B cell (primary cell): ENCODE measurements around the gene OAT. TPM values are rescaled to one million over a fixed set of nuclear protein-coding genes. Genes with fewer than 3 reads are reported as not detected.

Source experiments
- ATAC-seq: fragments of 200-7000 bp; cut with Tn5 transposase; one replicate; pipeline ENCODE4 v1.10.0; 2021; ENCODE audit warnings: low read depth, mild to moderate bottlenecking, moderate number of reproducible peaks, moderate library complexity
- CTCF ChIA-PET: fragments of 350-600 bp; sonication (Branson Sonifier 250); formaldehyde crosslinking; loops from one replicate; lab custom pipeline; 2021; ENCODE audit warnings: antibody characterized with exemption, inconsistent platforms; lab: Charles Lee
- POLR2A ChIA-PET: fragments of 350-600 bp; sonication (Branson Sonifier 250); formaldehyde crosslinking; loops from one replicate; lab custom pipeline; 2021; ENCODE audit warnings: antibody characterized with exemption; lab: Charles Lee
- DNase-seq: peaks from one replicate; pipeline ENCODE4 v3.0.0; 2013
- H2AFZ ChIP-seq: 2 replicates; pipeline ENCODE4 v1.6.1; 2012; ENCODE audit warnings: mild to moderate bottlenecking, low read depth, low read length; ENCODE audit not compliant: insufficient read depth, poor library complexity, severe bottlenecking
- H3K27ac ChIP-seq, 2 donors: 1 replicate in 1 of 2; 2 replicates in 1 of 2; pipeline ENCODE4 v1.5.1; 2012 to 2013; ENCODE audit warnings: low read length in 2 of 2, mild to moderate bottlenecking in 2 of 2, moderate library complexity in 1 of 2
- H3K27me3 ChIP-seq, 4 experiments: fragments of 200-600 bp in 1 of 4; sonication (generic) in 1 of 4; replicated peaks in 1 of 4; 1 replicate in 2 of 4; 2 replicates in 2 of 4; pipeline versions ENCODE4 v1.6.1 to v1.7.0; 2013 to 2016; ENCODE audit warnings: low read length in 3 of 4, mild to moderate bottlenecking in 2 of 4, mixed read lengths in 1 of 4, moderate library complexity in 1 of 4; ENCODE audit not compliant: insufficient read depth in 4 of 4, control insufficient read depth in 3 of 4; ENCODE audit errors: control extremely low read depth in 1 of 4
- H3K36me3 ChIP-seq, 2 experiments: replicated peaks in 1 of 2; 1 replicate in 1 of 2; 2 replicates in 1 of 2; pipeline versions ENCODE4 v1.6.1 to v1.7.1; 2013; ENCODE audit warnings: low read length in 1 of 2; ENCODE audit not compliant: insufficient read depth in 2 of 2, control insufficient read depth in 1 of 2; ENCODE audit errors: control extremely low read depth in 1 of 2, extremely low read depth in 1 of 2
- H3K4me1 ChIP-seq, 2 donors: fragments of 200-600 bp in 1 of 2; sonication (generic) in 1 of 2; 1 replicate in 1 of 2; 2 replicates in 1 of 2; pipeline versions ENCODE4 v1.5.1 to v1.6.1; 2013 to 2017; ENCODE audit warnings: low read length in 2 of 2; ENCODE audit not compliant: control insufficient read depth in 2 of 2, insufficient read depth in 2 of 2
- H3K4me2 ChIP-seq: replicated peaks from 2 replicates; pipeline ENCODE3; 2012; ENCODE audit warnings: mild to moderate bottlenecking, low read depth, low read length; ENCODE audit not compliant: poor library complexity, severe bottlenecking
- H3K4me3 ChIP-seq, 5 experiments: fragments of 200-600 bp in 1 of 5; sonication (generic) in 1 of 5; 1 replicate in 3 of 5; 2 replicates in 2 of 5; pipeline versions ENCODE4 v1.5.1 to v1.7.0; 2011 to 2016; ENCODE audit warnings: low read length in 4 of 5, mild to moderate bottlenecking in 4 of 5, low read depth in 2 of 5, control low read depth in 1 of 5, moderate library complexity in 1 of 5; ENCODE audit not compliant: insufficient read depth in 1 of 5; ENCODE audit errors: control extremely low read depth in 1 of 5, extremely low read depth in 1 of 5
- H3K79me2 ChIP-seq: fragments of 200-600 bp; sonication (generic); one replicate; pipeline ENCODE4 v1.6.0; 2016; ENCODE audit warnings: low read length; ENCODE audit not compliant: control insufficient read depth, insufficient read depth
- H3K9ac ChIP-seq: fragments of 200-600 bp; sonication (generic); 2 replicates; pipeline ENCODE4 v1.6.1; 2017; ENCODE audit warnings: mild to moderate bottlenecking, low read length, moderate library complexity
- H3K9me3 ChIP-seq, 3 donors: one replicate each; pipeline versions ENCODE4 v1.6.1 to v1.7.1; 2013; ENCODE audit warnings: low read length in 2 of 3; ENCODE audit not compliant: control insufficient read depth in 2 of 3, insufficient read depth in 1 of 3; ENCODE audit errors: control extremely low read depth in 1 of 3
- H4K20me1 ChIP-seq: 2 replicates; pipeline ENCODE4 v1.6.0; 2012; ENCODE audit warnings: mild to moderate bottlenecking, low read length; ENCODE audit not compliant: insufficient read depth, control insufficient read depth, poor library complexity, severe bottlenecking
- H3K27ac Mint-ChIP-seq: one replicate; pipeline ENCODE4 v1.8.0; 2021; ENCODE audit warnings: mixed read lengths
- H3K27me3 Mint-ChIP-seq: one replicate; pipeline ENCODE4 v1.8.0; 2021; ENCODE audit warnings: mixed read lengths
- H3K4me1 Mint-ChIP-seq: one replicate; pipeline ENCODE4 v1.8.0; 2021; ENCODE audit warnings: mixed read lengths
- H3K4me3 Mint-ChIP-seq: one replicate; pipeline ENCODE4 v1.8.0; 2021; ENCODE audit warnings: mixed read lengths
- H3K9me3 Mint-ChIP-seq: one replicate; pipeline ENCODE4 v1.8.0; 2022; ENCODE audit warnings: mixed read lengths; ENCODE audit not compliant: insufficient read depth
- EZH2 ChIP-seq: IDR thresholded peaks from 2 replicates; pipeline ENCODE4 v1.6.1; 2012; ENCODE audit warnings: borderline replicate concordance, low read depth, mild to moderate bottlenecking, moderate library complexity, low read length; ENCODE audit not compliant: insufficient read depth, poor library complexity, severe bottlenecking
- WGBS: methylation state at CpG from one replicate; pipeline ENCODE4 v1.1.5; 2013; ENCODE audit warnings: missing lambda C conversion rate; ENCODE audit not compliant: insufficient coverage; 5-methylcytosine and 5-hydroxymethylcytosine counted together
- intact Hi-C: fragments of 100-400 bp; cut with micrococcal nuclease; formaldehyde crosslinking; loops from one replicate; pipeline ENCODE4 v1.10.0; 2022
- polyA plus RNA-seq: library from polyadenylated mRNA; depleted of rRNA; stranded (reverse); fragments of >200 nt; gene quantifications from 2 replicates; pipeline ENCODE4 v1.2.3, GENCODE V29; 2012
- total RNA-seq, 2 donors: library from RNA; stranded (reverse); fragments of 120-200 nt in 1 of 2; gene quantifications; 1 replicate in 1 of 2; 2 replicates in 1 of 2; pipeline versions ENCODE4 v1.2.3 to v1.2.4, GENCODE V29; 2013 to 2022
- TF ChIP-seq, protein P1 (sequence below): fragments of 200-600 bp; IDR thresholded peaks from one replicate; pipeline ENCODE4 v1.8.0; 2022; ENCODE audit warnings: antibody characterized with exemption, mild to moderate bottlenecking

The OAT gene
- total and polyA plus RNA-seq, 2 donors (not counting 1 experiment from before 2014, with no cell fraction given), result 13.9 to 20.1 TPM

DNA sequence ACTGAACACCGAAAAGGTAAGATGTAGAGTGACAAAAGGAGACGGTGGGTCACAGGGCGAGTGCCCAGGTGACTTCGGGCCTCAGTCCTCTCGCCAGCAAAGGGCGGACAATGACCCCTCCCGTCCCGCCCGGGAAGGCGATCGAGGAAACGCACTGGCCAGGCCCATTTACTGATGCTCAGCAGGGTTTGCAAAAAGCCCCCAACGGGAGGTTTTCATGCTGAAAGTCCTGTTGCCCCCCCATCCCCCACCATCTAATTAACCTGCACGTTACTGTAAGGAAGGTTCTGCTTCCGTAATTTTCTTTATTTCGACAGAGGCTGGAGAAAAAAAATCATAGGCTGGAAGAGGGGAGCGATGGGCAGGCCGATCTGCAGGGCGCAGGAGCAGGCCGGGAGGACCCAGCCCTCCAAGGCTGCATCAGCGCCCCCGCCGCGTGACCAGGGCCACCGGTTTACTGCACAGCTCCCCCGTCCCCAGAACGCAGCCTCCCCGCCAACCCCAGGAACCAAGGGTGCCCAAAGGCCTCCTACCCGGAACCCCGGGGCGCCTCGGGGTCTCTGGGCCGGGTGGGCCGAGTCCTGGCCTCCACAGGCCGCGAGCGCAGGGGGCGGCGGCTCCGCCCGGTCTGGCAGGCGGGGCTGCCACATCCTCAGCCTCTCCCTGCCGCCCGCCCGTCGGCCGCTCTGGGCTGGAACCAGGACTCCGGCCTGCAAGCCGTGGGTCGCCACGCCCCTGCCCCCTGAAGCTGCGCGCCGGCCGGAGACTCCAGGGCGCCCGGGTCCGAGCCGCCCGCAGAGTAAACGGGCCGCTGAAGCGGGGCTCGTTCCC is 613 bp downstream of the OAT start:
- Histone ChIP-seq H4K20me1 (no peaks in the 10 kb centered on the region), H3K36me3 (no peaks in the 10 kb centered on the region), H3K4me1 (peaks cover 10 to 13% of the 10 kb centered on the region in 2 donors), H3K9ac (peak overlapping the region; percentile 70), H2AFZ (peak overlapping the region; percentile 87), H3K4me2 (peak overlapping the region; percentile 90), H3K9me3 (no peaks in the 10 kb centered on the region), H3K4me3 (peak overlapping the region; percentile 26 to 83 (median 64)), H3K27me3 (peaks cover 0 to 22% (median 5%) of the 10 kb centered on the region in 4 experiments), H3K27ac (peak overlapping the region in 1 of 2 donors; percentile 80), H3K79me2 (peaks cover 20% of the 10 kb centered on the region)
- ChIA-PET CTCF (interaction anchor here (0.6 to 3.0 kb wide), 8 partner anchors 10 to 550 kb away, joined by 3 to 8 read pairs (median 4); partner anchors contain the start of gene LHPP), POLR2A (interaction anchor here (1.0 kb wide), 2 partner anchors 14 to 43 kb away, joined by 3 read pairs; partner anchors contain the start of gene LHPP)
- ATAC-seq, result peak; percentile 20
- intact Hi-C loops, result loop anchor here (1.0 to 10.0 kb wide), 6 partner anchors 15 to 499 kb away; partner anchors contain the start of genes ABRAXAS2 and FAM53B
- H3K4me3 Mint-ChIP-seq, result peak overlapping the region; percentile 85
- no peak for TF ChIP-seq EZH2
- TF ChIP-seq, protein P1, sequence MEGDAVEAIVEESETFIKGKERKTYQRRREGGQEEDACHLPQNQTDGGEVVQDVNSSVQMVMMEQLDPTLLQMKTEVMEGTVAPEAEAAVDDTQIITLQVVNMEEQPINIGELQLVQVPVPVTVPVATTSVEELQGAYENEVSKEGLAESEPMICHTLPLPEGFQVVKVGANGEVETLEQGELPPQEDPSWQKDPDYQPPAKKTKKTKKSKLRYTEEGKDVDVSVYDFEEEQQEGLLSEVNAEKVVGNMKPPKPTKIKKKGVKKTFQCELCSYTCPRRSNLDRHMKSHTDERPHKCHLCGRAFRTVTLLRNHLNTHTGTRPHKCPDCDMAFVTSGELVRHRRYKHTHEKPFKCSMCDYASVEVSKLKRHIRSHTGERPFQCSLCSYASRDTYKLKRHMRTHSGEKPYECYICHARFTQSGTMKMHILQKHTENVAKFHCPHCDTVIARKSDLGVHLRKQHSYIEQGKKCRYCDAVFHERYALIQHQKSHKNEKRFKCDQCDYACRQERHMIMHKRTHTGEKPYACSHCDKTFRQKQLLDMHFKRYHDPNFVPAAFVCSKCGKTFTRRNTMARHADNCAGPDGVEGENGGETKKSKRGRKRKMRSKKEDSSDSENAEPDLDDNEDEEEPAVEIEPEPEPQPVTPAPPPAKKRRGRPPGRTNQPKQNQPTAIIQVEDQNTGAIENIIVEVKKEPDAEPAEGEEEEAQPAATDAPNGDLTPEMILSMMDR, result no peak
- peaks cover 16% of the 10 kb centered on the region for H3K4me1 Mint-ChIP-seq
- WGBS, result 7% methylated on average over 56 of the region's 64 CpGs
- no peak overlapping the region for H3K27ac Mint-ChIP-seq
- peaks cover 14% of the 10 kb centered on the region for H3K27me3 Mint-ChIP-seq
- DNase-seq, result peak; percentile 69
- H3K9me3 Mint-ChIP-seq, result no peaks in the 10 kb centered on the region
